Lung (tissue), 12 donors: ENCODE data around the gene HLF. TPM values are rescaled to one million over a fixed set of nuclear protein-coding genes. Genes with fewer than 3 reads are reported as not detected.

Source experiments
- ATAC-seq: fragments of 200-7000 bp; cut with Tn5 transposase; one replicate; pipeline ENCODE4 v1.9.1; 2020; ENCODE audit warnings: moderate number of reproducible peaks; ENCODE audit not compliant: insufficient read depth, low FRiP score
- DNase-seq, 3 donors: peaks; one replicate each; pipeline ENCODE4 v3.0.0-alpha.2; 2013 to 2017
- H3K27ac ChIP-seq, 2 donors: one replicate each; pipeline ENCODE4 v1.5.1; 2013; ENCODE audit warnings: mild to moderate bottlenecking in 2 of 2, moderate library complexity in 2 of 2, control low read depth in 1 of 2, inconsistent platforms in 1 of 2, low read depth in 1 of 2, low read length in 1 of 2
- H3K27me3 ChIP-seq, 3 donors: one replicate each; pipeline ENCODE4 v1.5.1; 2013; ENCODE audit warnings: low read length in 2 of 3; ENCODE audit not compliant: control insufficient read depth in 3 of 3, insufficient read depth in 3 of 3
- H3K36me3 ChIP-seq, 4 donors: one replicate each; pipeline ENCODE4 v1.5.1; 2013; ENCODE audit warnings: low read length in 4 of 4, mild to moderate bottlenecking in 1 of 4, moderate library complexity in 1 of 4; ENCODE audit not compliant: control insufficient read depth in 4 of 4, insufficient read depth in 4 of 4
- H3K4me1 ChIP-seq, 5 donors: one replicate each; pipeline ENCODE4 v1.5.1; 2013; ENCODE audit warnings: low read length in 5 of 5, mild to moderate bottlenecking in 2 of 5, moderate library complexity in 1 of 5; ENCODE audit not compliant: control insufficient read depth in 5 of 5, insufficient read depth in 5 of 5
- H3K4me3 ChIP-seq: one replicate; pipeline ENCODE4 v1.5.1; 2013; ENCODE audit warnings: mild to moderate bottlenecking, control low read depth, moderate library complexity
- H3K9ac ChIP-seq, 2 donors: one replicate each; pipeline ENCODE4 v1.5.1; 2013; ENCODE audit warnings: low read length in 2 of 2, control low read depth in 1 of 2; ENCODE audit not compliant: insufficient read depth in 1 of 2
- H3K9me3 ChIP-seq, 4 donors: one replicate each; pipeline ENCODE4 v1.5.1; 2013; ENCODE audit warnings: low read length in 3 of 4, mild to moderate bottlenecking in 1 of 4, moderate library complexity in 1 of 4; ENCODE audit not compliant: control insufficient read depth in 4 of 4, insufficient read depth in 3 of 4
- WGBS, 2 donors: extraction: QIAGEN DNeasy Blood & Tissue Kit; methylation state at CpG; one replicate each; pipeline ENCODE4 v1.1.7; 2013; 5-methylcytosine and 5-hydroxymethylcytosine counted together
- polyA plus RNA-seq, 2 donors: library from polyadenylated mRNA; stranded (reverse); fragments of 200-250 nt; gene quantifications; one replicate each; pipeline ENCODE4 v1.2.1, GENCODE V29; 2013
- total RNA-seq, 2 donors: library from RNA; depleted of rRNA in 1 of 2; stranded (reverse); fragments of >200 nt in 1 of 2; gene quantifications; one replicate each; pipeline ENCODE4 v1.2.1, GENCODE V29; 2014 to 2021
- TF ChIP-seq, protein P1 (sequence below): IDR thresholded peaks from 2 replicates; pipeline ENCODE4 v1.5.1; 2012; ENCODE audit warnings: mild to moderate bottlenecking; ENCODE audit errors: control extremely low read depth, extremely low read depth
- donor health status: control.
- donor health status: control.
- donor health status: Bipolar disorder and iron deficiency.
- donor health status: healthy.
- donor health status: DM: yes; HTN: yes; CAD: no.

HLF gene
- total and polyA plus RNA-seq, 4 donors, result 3.2 to 21.3 (median 7.9) TPM

GRCh38 chr17:55230716-55231115 lies 34.0 kb upstream of the HLF start:
- Histone ChIP-seq H3K9ac (no peak overlapping the region), H3K4me1 (peaks cover 0 to 2% (median 0%) of the 10 kb centered on the region in 5 donors), H3K9me3 (peaks cover 0 to 1% (median 0%) of the 10 kb centered on the region in 4 donors), H3K4me3 (no peak overlapping the region), H3K27ac (no peak overlapping the region), H3K27me3 (no peaks in the 10 kb centered on the region), H3K36me3 (no peaks in the 10 kb centered on the region)
- DNase-seq (no peak), ATAC-seq (no peak)
- 80 to 93% methylated on average over 1 of the region's 1 CpG for WGBS, 2 donors
- TF ChIP-seq, protein P1, sequence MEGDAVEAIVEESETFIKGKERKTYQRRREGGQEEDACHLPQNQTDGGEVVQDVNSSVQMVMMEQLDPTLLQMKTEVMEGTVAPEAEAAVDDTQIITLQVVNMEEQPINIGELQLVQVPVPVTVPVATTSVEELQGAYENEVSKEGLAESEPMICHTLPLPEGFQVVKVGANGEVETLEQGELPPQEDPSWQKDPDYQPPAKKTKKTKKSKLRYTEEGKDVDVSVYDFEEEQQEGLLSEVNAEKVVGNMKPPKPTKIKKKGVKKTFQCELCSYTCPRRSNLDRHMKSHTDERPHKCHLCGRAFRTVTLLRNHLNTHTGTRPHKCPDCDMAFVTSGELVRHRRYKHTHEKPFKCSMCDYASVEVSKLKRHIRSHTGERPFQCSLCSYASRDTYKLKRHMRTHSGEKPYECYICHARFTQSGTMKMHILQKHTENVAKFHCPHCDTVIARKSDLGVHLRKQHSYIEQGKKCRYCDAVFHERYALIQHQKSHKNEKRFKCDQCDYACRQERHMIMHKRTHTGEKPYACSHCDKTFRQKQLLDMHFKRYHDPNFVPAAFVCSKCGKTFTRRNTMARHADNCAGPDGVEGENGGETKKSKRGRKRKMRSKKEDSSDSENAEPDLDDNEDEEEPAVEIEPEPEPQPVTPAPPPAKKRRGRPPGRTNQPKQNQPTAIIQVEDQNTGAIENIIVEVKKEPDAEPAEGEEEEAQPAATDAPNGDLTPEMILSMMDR, result no peak

DNA sequence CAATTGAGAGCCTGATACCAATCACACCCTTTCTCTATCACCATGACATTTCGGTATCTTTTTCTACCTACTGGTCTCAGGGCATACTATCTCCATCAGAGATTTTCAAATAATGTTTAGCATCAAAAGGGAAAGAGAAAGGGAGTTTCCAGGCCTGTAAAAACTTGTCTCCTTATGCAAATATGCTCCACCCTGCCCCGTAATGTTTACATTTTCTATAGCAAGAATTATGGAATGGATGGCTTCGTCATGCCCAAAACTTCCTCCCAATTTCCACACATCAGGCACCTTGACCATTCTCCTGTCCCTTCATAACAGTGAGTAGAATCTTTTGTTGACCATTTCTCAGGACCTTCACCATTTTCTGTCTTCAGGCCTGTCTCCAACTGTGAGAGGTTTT lies 30.9 kb upstream of the HLF start:
- no peaks in the 10 kb centered on the region for H3K27me3 ChIP-seq
- H3K9ac ChIP-seq, result no peak overlapping the region
- H3K36me3 ChIP-seq, result no peaks in the 10 kb centered on the region
- peaks cover 0 to 18% (median 3%) of the 10 kb centered on the region in 5 donors for H3K4me1 ChIP-seq
- ATAC-seq (no peak), DNase-seq (no peak)
- no peak overlapping the region for H3K27ac ChIP-seq
- TF ChIP-seq, protein P1, result no peak
- WGBS, 2 donors, result 84 to 88% methylated on average over 3 of the region's 3 CpGs
- no peak overlapping the region for H3K4me3 ChIP-seq
- no peaks in the 10 kb centered on the region for H3K9me3 ChIP-seq

GRCh38 chr17:55236316-55236715 lies 28.4 kb upstream of the HLF start:
- Histone ChIP-seq H3K36me3 (no peaks in the 10 kb centered on the region), H3K27me3 (peaks cover 0 to 4% (median 3%) of the 10 kb centered on the region in 3 donors), H3K9me3 (no peaks in the 10 kb centered on the region), H3K27ac (no peak overlapping the region), H3K9ac (no peak overlapping the region), H3K4me1 (peaks cover 0 to 19% (median 3%) of the 10 kb centered on the region in 5 donors), H3K4me3 (no peak overlapping the region)
- 18 to 31% methylated on average over 2 of the region's 2 CpGs for WGBS, 2 donors
- DNase-seq (peak in 2 of 3 donors; percentile 10 to 43), ATAC-seq (no peak)
- TF ChIP-seq, protein P1, result no peak

DNA sequence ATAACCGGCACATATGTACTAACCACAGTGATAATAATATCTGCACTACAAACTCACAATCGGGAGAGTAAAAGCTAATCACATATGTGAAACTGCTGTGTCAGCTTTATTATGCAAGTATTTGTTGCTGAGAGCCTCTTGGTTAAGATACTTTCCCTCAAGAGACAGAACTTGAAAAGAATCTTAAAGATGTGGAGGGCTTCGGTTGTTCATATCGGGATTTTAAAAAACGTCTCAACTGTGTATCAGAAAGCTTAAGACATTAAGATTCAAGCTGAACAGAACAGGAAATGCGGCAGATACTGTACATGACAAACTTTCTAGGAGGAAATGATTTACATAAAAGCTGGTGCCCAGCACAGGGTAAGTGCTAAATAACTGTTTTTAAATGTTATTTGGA lies 27.5 kb upstream of the HLF start:
- H3K27me3 ChIP-seq, result peaks cover 0 to 4% (median 3%) of the 10 kb centered on the region in 3 donors
- ATAC-seq (no peak), DNase-seq (peak in 2 of 3 donors; percentile 55 to 74)
- WGBS, 2 donors, result 16 to 21% methylated on average over 6 of the region's 6 CpGs
- H3K4me1 ChIP-seq, result peaks cover 0 to 19% (median 3%) of the 10 kb centered on the region in 5 donors
- TF ChIP-seq, protein P1, result no peak
- H3K4me3 ChIP-seq, result no peak overlapping the region
- no peak overlapping the region for H3K27ac ChIP-seq
- H3K9ac ChIP-seq, result peak overlapping the region in 1 of 2 donors; percentile 60
- no peaks in the 10 kb centered on the region for H3K9me3 ChIP-seq
- H3K36me3 ChIP-seq, result no peaks in the 10 kb centered on the region
